Activated CD4-positive, alpha-beta T cell treated with anti-CD3 and anti-CD28 coated beads, Interleukin-2, Interleukin-4, amounts not matched to agents 100 ng/mL and 50 ng/mL, durations not matched to agents 16 hours and 8 hours (primary cell): ENCODE results near the gene CTDP1.

Experiments
- DNase-seq: peaks from one replicate; pipeline ENCODE4 v3.0.0-alpha.2; 2020; ENCODE audit warnings: low spot score

CTDP1 gene

DNA sequence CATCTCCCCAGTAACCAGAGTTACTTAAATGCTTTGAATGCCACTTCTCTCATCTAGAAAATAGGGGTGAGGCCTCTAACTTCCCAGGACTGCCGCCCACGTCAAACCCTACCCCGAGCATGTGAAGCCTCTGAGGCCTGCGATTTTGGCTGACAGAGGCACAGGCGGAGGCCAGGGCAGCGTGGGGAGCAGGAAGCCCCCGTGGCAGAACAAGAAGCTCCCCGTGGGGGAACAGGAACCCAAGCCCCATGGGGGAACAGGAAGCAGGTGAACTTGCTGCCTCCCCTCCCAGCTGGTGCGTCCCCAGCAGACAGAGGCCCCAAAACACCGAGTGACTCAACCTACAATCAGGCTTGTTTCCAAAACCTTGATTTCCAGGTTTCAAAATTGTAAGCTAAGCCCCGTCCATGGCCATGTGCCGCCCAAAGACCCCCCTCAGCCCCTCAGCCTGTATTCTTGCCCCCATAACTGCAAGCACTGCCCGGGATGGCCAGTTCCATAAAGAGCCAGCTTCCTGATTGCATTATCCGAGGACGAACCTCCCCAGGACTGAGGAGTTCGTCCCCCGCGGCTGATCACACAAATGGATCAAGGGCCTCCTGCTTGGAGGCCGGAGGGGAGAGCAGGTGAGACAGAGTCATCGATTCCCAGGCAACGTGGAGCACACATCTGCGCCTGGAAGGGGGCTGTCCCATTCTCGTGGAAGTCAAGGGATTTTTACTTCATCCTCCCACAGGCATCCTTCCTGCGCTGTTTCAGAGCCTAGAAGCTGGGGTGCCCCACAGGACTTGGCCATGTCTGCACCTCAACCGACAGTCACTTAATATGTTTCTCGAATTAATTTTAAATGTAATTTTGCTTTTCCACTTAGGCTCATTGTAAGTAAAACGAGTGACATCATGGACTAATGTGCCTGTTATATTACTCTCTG is 36.3 kb upstream of the CTDP1 start:
- no peak for DNase-seq

DNA sequence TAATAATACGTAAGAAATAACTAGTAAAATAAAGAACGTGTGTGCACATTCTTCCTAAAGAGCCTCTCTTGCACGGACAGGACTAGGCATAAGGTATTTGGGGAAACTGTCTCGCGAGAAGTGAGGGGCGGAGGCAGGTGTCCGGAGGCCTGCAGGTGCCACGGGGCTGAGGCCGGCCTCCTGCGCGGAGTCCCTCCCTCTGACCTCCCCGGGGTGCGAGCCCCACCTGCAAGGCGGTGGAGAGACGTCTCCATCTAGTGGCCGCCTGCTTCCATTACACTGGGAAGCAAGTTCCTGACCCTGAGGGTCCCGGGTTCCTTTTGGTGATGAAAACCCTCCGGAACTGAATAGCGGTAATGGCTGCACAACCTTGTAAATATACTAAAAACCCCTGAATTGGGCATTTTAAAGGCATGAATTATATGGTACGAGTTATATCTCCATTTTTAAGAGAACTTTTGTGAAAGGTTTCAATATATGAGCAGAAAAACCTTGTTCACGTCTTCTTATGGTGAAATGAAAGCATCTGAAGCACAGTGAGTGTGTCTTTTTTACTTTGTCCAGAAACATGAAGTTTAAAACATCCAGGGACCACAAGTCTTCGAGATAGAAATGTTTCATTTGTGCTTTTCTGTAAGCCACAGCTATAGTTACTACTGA is 35.5 kb upstream of the CTDP1 start:
- peak; percentile 74 for DNase-seq

DNA sequence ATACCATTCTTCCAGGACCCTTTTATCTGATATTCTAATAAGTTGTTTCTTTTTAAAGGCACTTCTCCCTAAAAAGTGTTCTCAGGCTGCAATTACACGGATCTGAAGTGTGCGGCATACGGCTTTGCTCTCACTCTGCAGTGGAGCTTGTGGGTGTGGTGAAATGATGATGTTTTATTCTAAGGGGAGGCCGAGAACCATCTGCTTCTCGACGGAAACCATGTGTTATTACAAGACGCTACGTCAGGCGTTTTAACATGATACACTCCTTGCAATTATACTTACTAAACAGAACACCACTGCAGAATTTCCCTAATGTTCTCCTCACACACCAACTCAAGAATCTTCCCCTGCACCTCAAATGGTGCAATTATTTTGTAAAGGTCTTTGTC is 34.9 kb upstream of the CTDP1 start:
- no peak for DNase-seq

DNA sequence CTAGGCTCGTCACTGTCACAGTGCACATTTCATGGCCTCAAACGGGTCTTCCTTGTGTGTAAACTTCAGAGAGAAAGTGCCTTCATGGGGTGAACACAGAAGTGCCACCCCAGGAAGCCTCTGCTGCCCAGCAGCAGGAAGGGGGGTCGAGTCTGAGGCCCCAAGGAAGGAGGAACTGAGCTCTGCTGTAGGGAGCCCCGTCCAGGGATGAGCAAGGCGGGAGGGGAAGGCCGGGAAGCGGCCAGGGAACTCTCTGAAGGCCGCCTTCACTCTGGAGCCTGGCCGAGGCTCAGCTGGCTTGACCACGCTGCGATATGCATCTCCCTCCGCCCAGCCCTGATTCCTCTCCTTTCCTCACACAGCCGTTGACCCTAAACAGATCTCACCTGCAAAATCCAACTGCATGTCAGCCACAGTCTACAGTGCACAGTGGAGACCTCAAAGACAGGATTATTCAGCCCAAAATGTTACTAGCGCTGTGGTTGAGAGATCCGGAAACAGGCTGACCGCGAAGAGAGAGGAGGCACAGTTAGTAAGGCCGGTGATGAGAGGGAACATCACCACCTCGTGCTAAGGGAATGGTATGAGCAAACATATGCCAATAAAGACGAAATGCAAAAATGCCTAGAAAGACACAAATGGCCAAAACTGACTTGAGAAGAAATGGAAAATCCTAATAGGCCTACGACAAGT is 34.2 kb upstream of the CTDP1 start:
- no peak for DNase-seq

DNA sequence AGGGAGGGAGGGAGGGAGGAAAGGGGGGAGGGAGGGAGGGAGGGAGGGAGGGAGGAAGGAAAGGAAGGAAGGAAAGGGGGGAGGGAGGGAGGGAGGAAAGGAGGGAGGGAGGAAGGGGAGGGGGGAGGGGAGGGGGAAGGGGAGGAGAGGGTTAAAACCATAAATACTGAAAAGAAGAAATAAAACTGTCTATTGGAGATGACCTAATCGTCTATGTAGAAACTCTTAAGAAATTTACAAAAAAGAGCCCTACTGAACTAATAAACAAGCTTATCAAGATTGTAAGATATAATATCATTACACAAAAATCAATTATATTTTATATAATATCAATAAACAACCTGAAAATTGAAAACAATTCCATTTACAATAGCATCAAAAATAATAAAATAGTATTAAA is 32.3 kb upstream of the CTDP1 start:
- DNase-seq: no peak

DNA sequence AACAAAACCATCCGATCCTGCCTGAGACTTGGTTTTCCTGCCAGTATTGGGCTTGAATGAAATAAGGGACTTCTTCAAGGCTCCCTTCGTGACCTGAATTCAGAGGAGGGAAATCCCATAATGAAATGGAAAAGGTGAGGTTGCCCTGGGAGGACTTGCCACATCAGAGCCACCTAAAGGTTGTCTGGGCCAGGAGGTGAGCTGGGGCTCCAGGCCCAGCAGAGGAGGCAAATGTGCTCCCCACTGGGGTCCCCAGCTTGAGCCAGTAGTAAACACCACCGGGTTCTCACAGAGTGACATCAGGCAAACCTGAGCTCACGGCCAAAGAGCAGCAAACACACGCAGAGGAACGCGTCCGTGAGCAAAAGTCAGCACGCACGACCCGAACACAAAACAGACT is 28.6 kb upstream of the CTDP1 start:
- no peak for DNase-seq

DNA sequence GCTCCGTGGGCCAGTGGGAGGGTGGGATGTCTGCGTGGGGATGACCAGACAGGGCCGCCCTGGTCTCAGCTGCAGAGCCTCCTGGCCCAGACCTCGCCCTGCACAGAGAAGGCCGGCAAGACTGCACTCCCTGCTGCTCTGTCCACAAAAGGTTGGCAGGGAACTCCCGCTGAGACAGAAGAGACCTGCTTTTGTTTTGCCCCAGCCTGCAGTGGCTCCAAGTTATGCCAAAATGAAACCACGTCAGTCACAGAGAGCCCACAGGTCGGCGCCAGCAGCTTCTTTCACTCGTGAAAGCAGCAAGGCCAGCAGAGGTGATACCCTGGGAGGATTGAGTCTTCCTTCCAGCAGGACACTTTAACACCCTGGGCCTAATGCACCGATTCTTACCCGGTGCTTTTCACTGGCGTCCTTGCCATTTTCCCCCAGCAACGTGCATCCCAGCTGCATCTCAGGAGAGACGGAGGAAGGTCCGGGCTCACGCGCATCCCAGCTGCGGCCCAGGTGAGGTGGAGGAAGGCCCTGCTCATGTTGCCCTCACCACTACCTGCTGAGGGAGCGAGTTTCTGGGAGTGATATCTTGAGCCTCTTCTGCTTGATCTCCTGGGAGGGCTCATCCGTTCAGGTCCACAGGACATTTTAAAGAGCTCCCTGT is 22.1 kb upstream of the CTDP1 start:
- no peak for DNase-seq

DNA sequence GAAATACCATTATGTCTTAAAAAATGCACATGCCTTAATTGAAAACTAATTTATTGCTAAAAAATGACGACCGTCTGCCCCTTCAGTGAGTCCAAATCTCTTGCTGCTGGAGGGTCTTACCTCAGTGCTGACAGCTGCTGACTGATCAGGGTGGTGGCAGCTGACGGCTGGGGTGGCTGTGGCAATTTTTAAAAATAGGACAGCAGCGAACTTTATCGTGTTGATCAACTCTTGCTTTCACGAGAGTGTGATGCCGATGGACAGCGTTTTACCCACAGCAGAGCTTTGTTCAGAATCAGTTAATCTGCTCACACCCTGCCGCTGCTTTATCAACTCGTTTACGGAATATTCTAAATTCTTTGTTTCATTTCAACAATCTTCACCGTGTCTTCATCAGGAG is 21.2 kb upstream of the CTDP1 start:
- no peak for DNase-seq

DNA sequence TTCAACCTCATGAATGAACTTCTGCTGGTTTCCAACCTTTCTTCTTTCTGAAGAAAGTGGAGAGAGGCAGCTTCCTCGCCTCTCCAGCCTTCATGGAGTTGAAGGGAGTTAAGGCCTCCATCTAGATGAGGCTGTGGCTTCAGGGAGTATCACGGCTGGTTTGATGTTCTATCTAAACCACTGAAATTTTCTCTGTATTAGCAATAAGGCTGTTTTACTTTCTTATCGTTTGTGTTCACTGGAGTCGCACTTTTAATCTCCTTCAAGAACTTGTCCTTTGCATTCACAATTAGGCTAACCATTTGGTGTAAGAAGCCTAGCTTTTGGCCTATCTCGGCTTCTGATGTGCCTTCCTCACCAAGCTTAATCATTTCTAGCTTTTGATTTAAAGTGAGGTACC is 19.9 kb upstream of the CTDP1 start:
- no peak for DNase-seq

DNA sequence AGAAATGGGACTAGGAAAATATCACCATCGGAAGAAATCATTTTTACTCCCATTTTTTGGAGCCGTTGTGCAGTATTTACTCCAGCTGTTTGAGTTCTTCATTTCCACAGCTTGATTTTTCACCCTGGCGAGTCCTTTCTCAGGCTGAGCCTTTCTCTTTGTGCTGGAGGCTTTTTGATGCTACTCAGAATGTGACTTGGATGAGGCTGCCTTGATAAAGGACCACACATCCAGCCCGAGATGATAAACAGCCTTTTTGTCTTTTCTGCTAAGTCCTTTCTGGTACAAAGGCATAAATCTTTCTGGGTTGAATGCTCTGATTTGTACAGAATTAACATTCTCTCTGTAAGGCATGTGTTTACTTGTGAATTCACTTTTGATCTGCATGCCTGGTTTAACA is 17.6 kb upstream of the CTDP1 start:
- no peak for DNase-seq

DNA sequence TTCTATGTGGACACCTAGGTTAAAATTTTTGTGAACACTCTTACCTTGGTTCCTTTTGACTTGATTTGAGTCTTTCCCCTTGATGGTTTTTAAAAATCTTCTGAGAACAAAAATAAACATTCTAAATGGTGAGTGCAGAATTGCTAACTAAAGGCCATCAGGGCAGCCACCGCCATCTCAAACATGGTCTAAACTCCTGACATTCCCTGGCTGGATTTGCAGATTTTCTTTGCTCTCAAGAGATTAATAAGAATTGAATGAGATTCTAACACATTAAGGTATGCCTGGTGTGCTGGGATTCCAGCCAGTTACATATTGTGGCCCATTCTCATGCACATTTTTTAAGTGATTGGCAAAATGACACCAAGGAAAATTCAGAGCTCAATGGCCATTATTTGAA is 17.2 kb upstream of the CTDP1 start:
- no peak for DNase-seq

DNA sequence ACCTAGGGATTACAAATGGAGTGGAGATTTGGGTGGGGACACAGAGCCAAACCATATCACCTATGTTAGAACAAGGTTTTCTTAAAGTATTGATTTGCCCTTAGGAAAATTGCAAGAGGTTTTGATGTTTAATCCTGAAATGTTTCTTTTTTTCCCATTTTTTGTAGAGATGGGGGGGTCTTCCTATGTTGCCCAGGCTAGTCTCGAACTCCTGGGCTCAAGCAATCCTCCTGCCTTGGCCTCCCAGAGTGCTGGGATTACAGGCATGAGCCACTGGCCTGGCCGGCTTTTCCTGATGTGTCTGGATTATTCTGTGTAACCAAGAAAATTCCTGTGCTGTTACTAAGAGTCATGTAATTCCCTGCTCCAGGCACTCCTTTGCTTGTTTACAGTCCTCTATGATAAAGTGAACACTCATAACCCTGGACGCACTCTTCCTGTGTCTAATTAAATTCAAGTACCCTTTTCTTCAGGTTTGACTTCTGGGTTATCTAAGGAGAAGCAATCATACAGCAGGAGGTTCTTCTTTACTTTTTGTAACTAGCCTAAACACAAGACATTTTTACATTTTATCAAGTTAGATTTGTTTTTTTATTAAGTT is 15.0 kb upstream of the CTDP1 start:
- DNase-seq: no peak

DNA sequence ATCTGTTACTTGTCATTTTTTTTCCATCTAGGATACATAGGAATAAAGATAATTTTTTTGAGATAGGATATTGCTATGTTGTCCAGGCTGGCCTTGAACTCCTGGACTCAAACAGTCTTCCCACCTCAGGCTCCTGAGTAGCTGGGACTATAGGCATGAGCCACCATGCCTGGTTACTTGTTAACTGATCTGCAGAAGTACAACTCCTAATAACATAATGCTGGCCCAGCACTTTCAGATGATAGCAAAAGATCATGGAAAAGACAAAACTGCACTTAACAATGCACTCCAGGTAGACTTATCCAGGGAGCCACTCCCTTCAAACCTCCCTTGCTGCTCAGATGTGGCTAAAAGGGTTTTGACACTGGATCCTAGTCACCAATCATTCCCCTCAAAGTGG is 11.4 kb upstream of the CTDP1 start:
- no peak for DNase-seq

DNA sequence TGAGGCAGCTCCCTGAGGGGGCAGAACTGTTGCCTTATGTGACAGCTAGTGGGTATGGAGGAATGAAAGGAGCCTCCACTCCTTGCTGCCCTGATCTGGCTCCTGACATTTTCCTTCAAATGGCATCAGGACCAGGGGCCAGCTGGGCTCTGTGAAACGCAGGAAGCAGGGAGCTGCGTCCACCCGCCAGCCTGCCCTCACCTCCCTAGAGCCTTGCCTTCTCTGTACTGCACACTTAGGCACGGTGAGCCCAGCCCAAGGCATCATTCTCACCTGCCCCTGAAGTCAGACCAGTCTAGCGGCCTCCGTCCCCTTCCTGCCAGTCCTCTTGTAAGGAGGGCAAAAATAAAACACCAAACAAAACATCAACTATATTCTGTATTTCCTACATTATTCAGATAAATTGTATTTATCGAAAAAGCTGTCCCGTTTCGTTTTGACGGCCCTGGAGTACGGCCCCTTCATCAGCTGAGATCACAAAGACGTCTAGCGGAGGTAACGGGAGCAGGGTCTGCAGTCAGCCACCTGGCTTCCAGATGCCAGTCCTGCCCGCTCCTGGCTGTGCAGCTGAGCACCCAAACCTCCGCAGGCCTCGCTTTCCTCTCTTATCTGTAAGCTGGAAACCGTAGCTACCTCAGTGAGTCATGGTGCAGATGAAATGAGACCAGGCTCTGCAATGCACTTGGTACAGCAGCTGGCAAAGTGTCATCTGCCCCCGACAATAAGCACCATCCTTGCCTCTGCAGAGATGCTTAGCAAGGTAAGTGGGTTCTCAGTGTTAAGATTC is 6.9 kb upstream of the CTDP1 start:
- no peak for DNase-seq

DNA sequence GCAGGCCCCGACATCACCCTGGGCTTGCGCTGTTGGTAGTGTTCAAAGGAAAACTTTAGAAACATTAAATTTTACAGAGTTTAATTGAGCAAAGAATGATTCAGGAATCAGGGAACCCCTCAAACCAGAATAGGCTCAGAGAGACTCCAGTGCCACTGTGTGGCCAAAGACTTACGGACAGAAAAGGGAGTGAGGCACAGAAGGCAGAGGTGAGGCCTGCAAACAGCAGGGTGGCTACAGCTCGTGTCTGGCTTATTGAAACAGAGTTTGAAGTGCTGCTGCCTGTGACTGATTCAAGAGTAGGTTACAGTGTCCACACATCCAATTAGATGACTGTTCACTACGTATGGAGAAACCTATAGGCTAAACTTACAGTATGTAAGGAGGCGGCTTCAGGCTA is 2.4 kb upstream of the CTDP1 start:
- DNase-seq: no peak

DNA sequence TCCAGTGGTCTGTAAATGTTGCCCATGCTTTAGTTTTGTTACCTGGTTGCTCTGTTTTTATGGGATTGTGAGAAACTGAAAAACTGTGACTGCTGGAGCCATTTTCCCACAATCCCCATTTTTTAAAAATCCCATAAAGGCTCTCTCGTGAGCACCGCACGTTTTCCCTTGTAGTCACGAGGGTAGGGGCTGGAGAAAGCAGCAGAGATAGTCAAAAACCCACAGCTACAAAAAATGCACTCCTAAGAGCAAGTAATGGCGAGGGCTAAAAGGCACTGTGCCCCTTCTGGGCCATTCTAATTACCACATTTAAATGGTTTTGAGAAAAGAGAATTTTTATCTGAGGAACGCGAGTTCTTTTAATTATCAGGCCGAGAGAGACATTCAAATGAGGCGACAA is 1.8 kb upstream of the CTDP1 start:
- no peak for DNase-seq

DNA sequence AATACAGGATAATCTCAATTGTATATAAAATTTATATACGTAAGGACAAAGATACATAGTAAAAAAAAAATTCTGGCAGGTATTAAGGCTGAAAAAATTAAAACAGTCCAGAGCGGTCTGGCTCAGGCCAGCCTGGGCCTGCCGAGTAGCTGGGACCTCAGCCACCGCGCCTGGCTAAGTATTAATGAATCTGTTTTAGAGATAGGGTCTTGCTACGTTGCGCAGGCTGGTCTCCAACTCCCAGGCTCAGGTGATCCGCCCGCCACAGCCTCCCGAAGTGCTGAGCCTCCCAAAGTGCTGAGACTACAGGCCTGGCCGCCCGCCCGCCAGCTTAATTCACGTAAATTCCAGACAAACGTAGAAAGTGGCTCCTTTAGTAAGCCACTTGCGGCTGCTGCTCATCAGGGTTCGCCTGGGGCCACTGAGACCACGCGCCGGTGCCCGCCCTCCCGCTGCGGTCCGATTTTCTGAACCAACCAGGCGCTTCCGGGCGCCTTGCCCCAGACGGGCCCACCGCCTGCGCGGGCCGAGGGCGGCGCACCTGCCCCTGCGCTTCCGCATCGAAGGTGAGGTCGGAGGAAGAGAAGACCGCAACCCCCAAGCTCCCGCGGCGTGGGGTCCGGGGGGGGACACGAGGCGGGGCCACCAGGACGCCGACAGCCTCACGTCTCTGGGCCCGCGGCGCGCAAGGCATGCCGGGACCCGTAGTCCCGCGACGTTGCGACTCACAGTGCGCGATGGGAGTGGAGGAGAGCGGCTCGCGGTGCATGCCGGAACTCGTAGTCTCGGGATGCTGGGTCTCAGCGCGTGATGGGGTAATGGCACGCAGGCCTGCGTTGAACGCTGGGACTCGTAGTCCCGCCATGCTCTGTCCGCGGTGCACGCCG is 695 bp upstream of the CTDP1 start:
- DNase-seq: peak; percentile 98

DNA sequence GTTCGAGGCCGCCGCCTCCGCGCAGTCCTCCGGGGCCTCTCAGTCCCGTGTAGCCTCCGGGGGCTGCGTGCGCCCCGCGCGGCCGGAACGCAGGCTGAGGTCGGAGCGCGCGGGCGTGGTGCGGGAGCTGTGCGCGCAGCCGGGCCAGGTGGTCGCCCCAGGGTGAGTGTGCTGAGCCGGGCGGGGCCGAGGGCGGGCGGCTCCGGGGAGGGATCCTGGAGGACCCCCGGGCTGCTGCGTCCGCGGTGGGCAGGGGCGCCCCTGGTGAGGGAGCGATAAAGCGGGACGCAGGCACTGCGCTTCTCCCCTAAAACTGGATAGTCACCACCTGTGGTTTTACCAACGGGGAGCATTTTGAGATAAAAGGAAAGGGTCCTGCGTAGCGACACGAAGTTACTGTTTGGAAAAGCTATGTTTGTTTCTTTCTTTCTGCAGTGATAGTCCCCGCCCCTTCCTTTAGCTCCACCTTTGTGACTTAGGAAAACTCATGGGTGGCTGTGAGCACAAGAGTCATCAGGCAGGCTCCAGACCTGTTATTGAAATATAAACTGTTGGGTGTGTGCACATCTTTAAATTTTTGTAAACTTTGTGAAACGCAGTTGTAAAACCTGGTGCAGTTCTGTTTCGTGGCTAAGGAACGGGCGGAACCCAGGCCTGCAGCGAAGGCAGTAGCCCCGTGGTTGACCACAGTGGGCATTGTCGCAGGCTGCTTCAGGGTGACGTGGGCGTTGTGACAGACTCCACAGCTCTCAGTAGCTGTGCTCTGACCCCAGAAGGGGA is 687 bp downstream of the CTDP1 start:
- peak; percentile 46 for DNase-seq

DNA sequence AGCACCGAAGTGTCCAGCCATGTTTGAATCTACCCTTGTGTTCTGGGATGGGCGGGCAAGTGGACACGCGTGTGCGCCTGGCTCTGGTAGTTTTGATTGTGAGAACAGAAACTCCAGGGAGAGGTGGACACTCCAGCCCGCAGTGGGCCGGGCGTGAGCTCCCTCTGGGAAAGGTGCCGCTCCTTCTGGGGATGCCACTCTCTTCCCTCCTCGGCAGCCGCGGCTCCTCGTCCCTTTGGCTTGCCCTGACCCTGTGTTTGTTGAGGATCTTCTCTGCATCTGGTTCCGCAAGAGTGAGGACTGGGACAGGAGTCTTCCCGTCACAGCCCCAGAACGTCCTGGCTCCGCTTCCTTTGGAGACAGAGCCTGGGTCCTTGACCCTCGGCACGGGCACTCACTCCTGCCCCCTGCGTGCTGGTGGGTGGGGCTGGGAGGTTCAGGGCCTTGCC is 1.3 kb downstream of the CTDP1 start:
- DNase-seq: no peak
